DND-41 (cell line): ENCODE data around the gene LTBP1.

ENCODE experiments used
- ATAC-seq: fragments of 200-7000 bp; cut with Tn5 transposase; 3 replicates; pipeline ENCODE4 v1.9.1; 2021; ENCODE audit warnings: low read depth; ENCODE audit not compliant: insufficient read depth
- DNase-seq: peaks from one replicate; pipeline ENCODE4 v3.0.0-alpha.2; 2020
- H2AFZ ChIP-seq: 2 replicates; pipeline ENCODE4 v1.6.0; 2012; ENCODE audit warnings: low read depth, low read length
- H3K27ac ChIP-seq: 2 replicates; pipeline ENCODE4 v1.5.1; 2012; ENCODE audit warnings: low read length, inconsistent platforms
- H3K27me3 ChIP-seq: fragments of 200-600 bp; sonication (generic); 2 replicates; pipeline ENCODE4 v1.6.0; 2012; ENCODE audit warnings: low read length, mild to moderate bottlenecking, inconsistent platforms; ENCODE audit not compliant: insufficient read depth, poor library complexity
- H3K36me3 ChIP-seq: 2 replicates; pipeline ENCODE4 v1.5.1; 2012; ENCODE audit warnings: low read length, inconsistent platforms; ENCODE audit not compliant: insufficient read depth
- H3K4me1 ChIP-seq: 2 replicates; pipeline ENCODE4 v1.5.1; 2012; ENCODE audit warnings: mild to moderate bottlenecking, low read length; ENCODE audit not compliant: insufficient read depth
- H3K4me2 ChIP-seq: 2 replicates; pipeline ENCODE4 v1.6.0; 2012; ENCODE audit warnings: mild to moderate bottlenecking, moderate library complexity, low read length, inconsistent platforms; ENCODE audit not compliant: insufficient read depth
- H3K4me3 ChIP-seq, 2 experiments: fragments of 200-600 bp in 1 of 2; shearing (Covaris generic) in 1 of 2; 2 replicates each; pipeline ENCODE4 v1.5.1; 2012 to 2016; ENCODE audit warnings: inconsistent platforms in 2 of 2, low read length in 2 of 2, mild to moderate bottlenecking in 2 of 2, low read depth in 1 of 2, moderate library complexity in 1 of 2
- H3K79me2 ChIP-seq: 2 replicates; pipeline ENCODE4 v1.6.0; 2012; ENCODE audit warnings: low read length, inconsistent platforms; ENCODE audit not compliant: insufficient read depth
- H3K9ac ChIP-seq: 2 replicates; pipeline ENCODE4 v1.6.0; 2012; ENCODE audit warnings: low read depth, mild to moderate bottlenecking, inconsistent platforms, low read length, moderate library complexity
- H3K9me3 ChIP-seq: 2 replicates; pipeline ENCODE4 v1.5.1; 2012; ENCODE audit warnings: low read length, moderate library complexity, mild to moderate bottlenecking, inconsistent platforms; ENCODE audit not compliant: insufficient read depth, severe bottlenecking
- H4K20me1 ChIP-seq: 2 replicates; pipeline ENCODE4 v1.6.0; 2012; ENCODE audit warnings: low read length; ENCODE audit not compliant: insufficient read depth
- EZH2 ChIP-seq: IDR thresholded peaks from 3 replicates; pipeline ENCODE4 v1.6.1; 2012; ENCODE audit warnings: borderline replicate concordance, low read depth, mild to moderate bottlenecking, moderate library complexity, low read length, inconsistent platforms; ENCODE audit not compliant: severe bottlenecking
- TF ChIP-seq, protein P1 (sequence below): IDR thresholded peaks from 2 replicates; pipeline ENCODE4 v1.5.1; 2012; ENCODE audit warnings: borderline replicate concordance, low read length, moderate library complexity, mild to moderate bottlenecking; ENCODE audit not compliant: poor library complexity, severe bottlenecking; ENCODE audit errors: extremely low read depth

LTBP1 gene

GRCh38 chr2:33141476-33141875, 194.7 kb downstream of the LTBP1 start:
- ATAC-seq (no peak), DNase-seq (no peak)
- Histone ChIP-seq H3K36me3 (no peaks in the 10 kb centered on the region), H3K4me1 (no peaks in the 10 kb centered on the region), H2AFZ (no peak overlapping the region), H4K20me1 (no peaks in the 10 kb centered on the region), H3K79me2 (no peaks in the 10 kb centered on the region), H3K9me3 (no peaks in the 10 kb centered on the region), H3K4me2 (no peak overlapping the region), H3K27ac (no peak overlapping the region), H3K27me3 (no peaks in the 10 kb centered on the region), H3K9ac (no peak overlapping the region), H3K4me3 (no peak overlapping the region)
- no peak for TF ChIP-seq EZH2
- TF ChIP-seq, protein P1, sequence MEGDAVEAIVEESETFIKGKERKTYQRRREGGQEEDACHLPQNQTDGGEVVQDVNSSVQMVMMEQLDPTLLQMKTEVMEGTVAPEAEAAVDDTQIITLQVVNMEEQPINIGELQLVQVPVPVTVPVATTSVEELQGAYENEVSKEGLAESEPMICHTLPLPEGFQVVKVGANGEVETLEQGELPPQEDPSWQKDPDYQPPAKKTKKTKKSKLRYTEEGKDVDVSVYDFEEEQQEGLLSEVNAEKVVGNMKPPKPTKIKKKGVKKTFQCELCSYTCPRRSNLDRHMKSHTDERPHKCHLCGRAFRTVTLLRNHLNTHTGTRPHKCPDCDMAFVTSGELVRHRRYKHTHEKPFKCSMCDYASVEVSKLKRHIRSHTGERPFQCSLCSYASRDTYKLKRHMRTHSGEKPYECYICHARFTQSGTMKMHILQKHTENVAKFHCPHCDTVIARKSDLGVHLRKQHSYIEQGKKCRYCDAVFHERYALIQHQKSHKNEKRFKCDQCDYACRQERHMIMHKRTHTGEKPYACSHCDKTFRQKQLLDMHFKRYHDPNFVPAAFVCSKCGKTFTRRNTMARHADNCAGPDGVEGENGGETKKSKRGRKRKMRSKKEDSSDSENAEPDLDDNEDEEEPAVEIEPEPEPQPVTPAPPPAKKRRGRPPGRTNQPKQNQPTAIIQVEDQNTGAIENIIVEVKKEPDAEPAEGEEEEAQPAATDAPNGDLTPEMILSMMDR = no peak

- Histone ChIP-seq H3K4me2 (no peak overlapping the region), H3K79me2 (no peaks in the 10 kb centered on the region)
Measured at GRCh38 chr2:33142810-33143209, 196.1 kb downstream of the LTBP1 start.

DNA sequence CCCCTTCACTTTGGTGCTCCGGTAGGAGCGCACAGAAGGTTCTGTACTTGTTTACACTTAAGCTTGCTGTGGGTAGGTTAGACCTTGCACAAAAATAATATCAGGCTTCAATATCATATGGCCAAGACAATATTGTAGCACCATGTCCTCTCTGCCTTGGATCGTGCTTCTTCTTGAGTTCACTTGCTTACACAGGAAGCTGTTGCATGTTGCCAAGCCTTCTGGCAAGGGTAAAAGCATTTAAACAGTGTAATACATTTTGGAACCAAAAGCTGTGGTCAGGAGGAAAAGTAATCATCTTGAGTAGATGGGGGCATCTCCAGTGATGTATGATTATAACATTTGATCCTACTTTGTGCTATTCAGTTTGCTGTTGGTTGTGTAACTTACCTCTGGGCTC, 197.5 kb downstream of the LTBP1 start:
- Histone ChIP-seq H3K9me3 (no peaks in the 10 kb centered on the region), H3K4me3 (no peak overlapping the region), H2AFZ (no peak overlapping the region), H3K27me3 (no peaks in the 10 kb centered on the region), H3K79me2 (no peaks in the 10 kb centered on the region), H3K4me1 (no peaks in the 10 kb centered on the region), H3K4me2 (no peak overlapping the region), H4K20me1 (no peaks in the 10 kb centered on the region), H3K9ac (no peak overlapping the region), H3K27ac (no peak overlapping the region), H3K36me3 (no peaks in the 10 kb centered on the region)
- no peak for ATAC-seq
- no peak for TF ChIP-seq EZH2
- TF ChIP-seq, protein P1 = no peak
- DNase-seq = no peak

More at GRCh38 chr2:33142810-33143209, 196.1 kb downstream of the LTBP1 start:
- Histone ChIP-seq H3K9me3 (no peaks in the 10 kb centered on the region), H3K4me1 (no peaks in the 10 kb centered on the region), H3K9ac (no peak overlapping the region), H3K27me3 (no peaks in the 10 kb centered on the region), H4K20me1 (no peaks in the 10 kb centered on the region), H3K36me3 (no peaks in the 10 kb centered on the region), H2AFZ (no peak overlapping the region), H3K27ac (no peak overlapping the region), H3K4me3 (no peak overlapping the region)
- TF ChIP-seq, protein P1 = no peak
- TF ChIP-seq EZH2 = no peak
- DNase-seq (no peak), ATAC-seq (no peak)

DNA sequence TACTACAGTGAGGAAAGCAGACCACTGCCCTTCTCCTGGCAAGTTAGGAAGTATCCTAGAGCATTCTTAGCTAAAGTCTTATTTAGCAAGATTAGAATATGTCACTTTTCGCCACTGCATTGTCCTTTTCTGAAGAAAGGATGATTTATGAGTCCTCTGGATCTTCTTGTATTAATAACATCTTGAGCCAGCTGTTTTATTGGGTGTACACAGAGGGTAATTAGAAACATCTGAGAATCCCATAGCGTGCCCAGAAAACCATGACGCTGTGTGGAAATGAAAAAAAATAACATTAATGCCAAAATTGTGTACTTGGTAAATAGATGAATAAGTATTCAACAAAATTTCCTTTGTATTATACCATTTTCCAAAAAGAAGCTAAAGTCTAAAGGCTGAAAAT, 198.7 kb downstream of the LTBP1 start:
- Histone ChIP-seq H2AFZ (no peak overlapping the region), H3K36me3 (no peaks in the 10 kb centered on the region), H3K79me2 (no peaks in the 10 kb centered on the region), H3K4me2 (no peak overlapping the region), H3K9ac (no peak overlapping the region), H3K27me3 (no peaks in the 10 kb centered on the region), H3K27ac (no peak overlapping the region), H3K4me1 (no peaks in the 10 kb centered on the region), H4K20me1 (no peaks in the 10 kb centered on the region), H3K4me3 (no peak overlapping the region), H3K9me3 (no peaks in the 10 kb centered on the region)
- ATAC-seq = no peak
- TF ChIP-seq, protein P1 = no peak
- TF ChIP-seq EZH2 = no peak
- DNase-seq = no peak
